ENCODE results near the gene SERHL2. TPM values are rescaled to one million over a fixed set of nuclear protein-coding genes. Genes with fewer than 3 reads are reported as not detected.

Gene SERHL2
- total and polyA plus RNA-seq, 4 donors: 1.7 to 3.3 (median 2.6) TPM

- Histone ChIP-seq H3K4me3 (no peak overlapping the region), H3K27me3 (ENCODE audit: control insufficient read depth in 3 of 3, insufficient read depth in 3 of 3, low read length in 2 of 3) (no peaks in the 10 kb centered on the region), H3K9me3 (ENCODE audit: control insufficient read depth in 4 of 4, insufficient read depth in 3 of 4, low read length in 3 of 4) (peaks cover 0 to 2% (median 0%) of the 10 kb centered on the region in 4 donors), H3K27ac (ENCODE audit: low read depth in 1 of 2, low read length in 1 of 2) (peak overlapping the region in 1 of 2 donors; percentile 55), H3K4me1 (ENCODE audit: control insufficient read depth in 5 of 5, insufficient read depth in 5 of 5, low read length in 5 of 5) (peaks cover 4 to 16% (median 8%) of the 10 kb centered on the region in 5 donors), H3K9ac (ENCODE audit: insufficient read depth in 1 of 2, low read length in 2 of 2) (no peak overlapping the region), H3K36me3 (ENCODE audit: control insufficient read depth in 4 of 4, insufficient read depth in 4 of 4, low read length in 4 of 4) (peaks cover 20 to 48% (median 40%) of the 10 kb centered on the region in 4 donors)
- no peak for DNase-seq
- 79 to 95% methylated on average over 6 of the region's 6 CpGs for WGBS, 2 donors
- TF ChIP-seq CTCF (IDR thresholded peaks at IDR 0.05; ENCODE audit: control extremely low read depth, extremely low read depth): no peak
- no peak for ATAC-seq (ENCODE audit: insufficient read depth, low FRiP score)
Measured at GRCh38 chr22:42601879-42602465, 48.2 kb downstream of the SERHL2 start.

GRCh38 chr22:42602470-42602869 is 48.7 kb downstream of the SERHL2 start:
- peaks cover 0 to 2% (median 0%) of the 10 kb centered on the region in 4 donors for H3K9me3 ChIP-seq (ENCODE audit: control insufficient read depth in 4 of 4, insufficient read depth in 3 of 4, low read length in 3 of 4)
- H3K36me3 ChIP-seq (ENCODE audit: control insufficient read depth in 4 of 4, insufficient read depth in 4 of 4, low read length in 4 of 4): peaks cover 20 to 43% (median 35%) of the 10 kb centered on the region in 4 donors
- ATAC-seq (ENCODE audit: insufficient read depth, low FRiP score): no peak
- peak overlapping the region in 1 of 2 donors; percentile 67 for H3K27ac ChIP-seq (ENCODE audit: low read depth in 1 of 2, low read length in 1 of 2)
- H3K9ac ChIP-seq (ENCODE audit: insufficient read depth in 1 of 2, low read length in 2 of 2): no peak overlapping the region
- H3K4me1 ChIP-seq (ENCODE audit: control insufficient read depth in 5 of 5, insufficient read depth in 5 of 5, low read length in 5 of 5): peaks cover 4 to 16% (median 8%) of the 10 kb centered on the region in 5 donors
- H3K4me3 ChIP-seq: no peak overlapping the region
- 67 to 88% methylated on average over 2 of the region's 2 CpGs for WGBS, 2 donors
- TF ChIP-seq CTCF (IDR thresholded peaks at IDR 0.05; ENCODE audit: control extremely low read depth, extremely low read depth): no peak
- DNase-seq: no peak
- no peaks in the 10 kb centered on the region for H3K27me3 ChIP-seq (ENCODE audit: control insufficient read depth in 3 of 3, insufficient read depth in 3 of 3, low read length in 2 of 3)

GRCh38 chr22:42603427-42603826 is 49.7 kb downstream of the SERHL2 start:
- TF ChIP-seq CTCF (IDR thresholded peaks at IDR 0.05; ENCODE audit: control extremely low read depth, extremely low read depth): no peak
- no peak overlapping the region for H3K4me3 ChIP-seq
- no peak overlapping the region for H3K9ac ChIP-seq (ENCODE audit: insufficient read depth in 1 of 2, low read length in 2 of 2)
- DNase-seq: peak in 1 of 3 donors; percentile 34
- H3K4me1 ChIP-seq (ENCODE audit: control insufficient read depth in 5 of 5, insufficient read depth in 5 of 5, low read length in 5 of 5): peaks cover 5 to 16% (median 8%) of the 10 kb centered on the region in 5 donors
- peak; percentile 36 for ATAC-seq (ENCODE audit: insufficient read depth, low FRiP score)
- H3K9me3 ChIP-seq (ENCODE audit: control insufficient read depth in 4 of 4, insufficient read depth in 3 of 4, low read length in 3 of 4): peaks cover 0 to 2% (median 0%) of the 10 kb centered on the region in 4 donors
- no peak overlapping the region for H3K27ac ChIP-seq (ENCODE audit: low read depth in 1 of 2, low read length in 1 of 2)
- 64 to 75% methylated on average over 2 of the region's 2 CpGs for WGBS, 2 donors
- peaks cover 19 to 41% (median 31%) of the 10 kb centered on the region in 4 donors for H3K36me3 ChIP-seq (ENCODE audit: control insufficient read depth in 4 of 4, insufficient read depth in 4 of 4, low read length in 4 of 4)
- no peaks in the 10 kb centered on the region for H3K27me3 ChIP-seq (ENCODE audit: control insufficient read depth in 3 of 3, insufficient read depth in 3 of 3, low read length in 2 of 3)

All from lung (tissue), 12 donors.